Activated CD4-positive, alpha-beta T cell treated with anti-CD3 and anti-CD28 coated beads, Interleukin-2, amount 10 ng/mL, durations not matched to agents 7 days and 5 days (primary cell): ENCODE results near the gene FAM149A. TPM values are rescaled to one million over a fixed set of nuclear protein-coding genes. Genes with fewer than 3 reads are reported as not detected.

Source experiments
- CTCF ChIA-PET: fragments of 350-600 bp; sonication (Branson Sonifier 250); formaldehyde crosslinking; loops from one replicate; lab custom pipeline; 2021; ENCODE audit warnings: antibody characterized with exemption; lab: Charles Lee
- POLR2A ChIA-PET: fragments of 350-600 bp; sonication (Branson Sonifier 250); formaldehyde crosslinking; loops from one replicate; lab custom pipeline; 2021; ENCODE audit warnings: antibody characterized with exemption; lab: Charles Lee
- DNase-seq: peaks from one replicate; pipeline ENCODE4 v3.0.0-alpha.2; 2020
- H3K27ac Mint-ChIP-seq: one replicate; pipeline ENCODE4 v1.8.0; 2021; ENCODE audit warnings: mild to moderate bottlenecking, moderate library complexity, mixed read lengths
- H3K27me3 Mint-ChIP-seq: one replicate; pipeline ENCODE4 v1.8.0; 2021; ENCODE audit warnings: mixed read lengths
- H3K36me3 Mint-ChIP-seq: one replicate; pipeline ENCODE4 v1.8.0; 2021; ENCODE audit warnings: low read depth, mixed read lengths
- H3K4me1 Mint-ChIP-seq: one replicate; pipeline ENCODE4 v1.8.0; 2021; ENCODE audit warnings: mixed read lengths
- H3K4me3 Mint-ChIP-seq: one replicate; pipeline ENCODE4 v1.8.0; 2021; ENCODE audit warnings: mild to moderate bottlenecking, moderate library complexity, mixed read lengths
- H3K9me3 Mint-ChIP-seq: one replicate; pipeline ENCODE4 v1.8.0; 2021; ENCODE audit warnings: mixed read lengths
- total RNA-seq, 2 experiments: library from RNA; stranded (reverse); gene quantifications; one replicate each; pipeline ENCODE4 v1.2.3, GENCODE V29; 2021

The FAM149A gene
- total RNA-seq, 2 experiments from 2014 or later, result 0.50 to 0.71 TPM

GRCh38 chr4:186118582-186118981 lies 14.1 kb downstream of the FAM149A start:
- Mint-ChIP-seq H3K27ac (no peak overlapping the region), H3K4me3 (no peak overlapping the region), H3K27me3 (peaks cover 19% of the 10 kb centered on the region), H3K36me3 (no peaks in the 10 kb centered on the region), H3K9me3 (no peaks in the 10 kb centered on the region), H3K4me1 (no peaks in the 10 kb centered on the region)
- DNase-seq, result no peak
- ChIA-PET CTCF (no interaction called here), POLR2A (no interaction called here)

- H3K27me3 Mint-ChIP-seq, result peaks cover 19% of the 10 kb centered on the region
- no peaks in the 10 kb centered on the region for H3K4me1 Mint-ChIP-seq
- no peak overlapping the region for H3K27ac Mint-ChIP-seq
- ChIA-PET CTCF (no interaction called here), POLR2A (no interaction called here)
- no peaks in the 10 kb centered on the region for H3K36me3 Mint-ChIP-seq
- no peak for DNase-seq
- H3K4me3 Mint-ChIP-seq, result no peak overlapping the region
- H3K9me3 Mint-ChIP-seq, result no peaks in the 10 kb centered on the region
Observed at GRCh38 chr4:186121057-186121456, 16.6 kb downstream of the FAM149A start.

GRCh38 chr4:186128842-186129241 lies 24.3 kb downstream of the FAM149A start:
- Mint-ChIP-seq H3K36me3 (no peaks in the 10 kb centered on the region), H3K27me3 (no peaks in the 10 kb centered on the region), H3K4me3 (no peak overlapping the region), H3K9me3 (no peaks in the 10 kb centered on the region), H3K4me1 (peaks cover 12% of the 10 kb centered on the region), H3K27ac (no peak overlapping the region)
- ChIA-PET CTCF (no interaction called here), POLR2A (no interaction called here)
- DNase-seq, result no peak

- DNase-seq, result no peak
- H3K36me3 Mint-ChIP-seq, result no peaks in the 10 kb centered on the region
- no peaks in the 10 kb centered on the region for H3K27me3 Mint-ChIP-seq
- H3K9me3 Mint-ChIP-seq, result no peaks in the 10 kb centered on the region
- ChIA-PET POLR2A (no interaction called here), CTCF (no interaction called here)
- H3K4me1 Mint-ChIP-seq, result peaks cover 23% of the 10 kb centered on the region
- no peak overlapping the region for H3K27ac Mint-ChIP-seq
- H3K4me3 Mint-ChIP-seq, result no peak overlapping the region
Observed at GRCh38 chr4:186131935-186132334, 27.4 kb downstream of the FAM149A start.

- Mint-ChIP-seq H3K4me3 (no peak overlapping the region), H3K4me1 (peaks cover 23% of the 10 kb centered on the region), H3K27ac (no peak overlapping the region), H3K36me3 (no peaks in the 10 kb centered on the region), H3K9me3 (no peaks in the 10 kb centered on the region), H3K27me3 (no peaks in the 10 kb centered on the region)
- no peak for DNase-seq
- ChIA-PET CTCF (no interaction called here), POLR2A (no interaction called here)
Observed at GRCh38 chr4:186132577-186133242, 28.2 kb downstream of the FAM149A start.

- Mint-ChIP-seq H3K27ac (no peak overlapping the region), H3K36me3 (no peaks in the 10 kb centered on the region), H3K27me3 (no peaks in the 10 kb centered on the region), H3K9me3 (no peaks in the 10 kb centered on the region), H3K4me1 (peaks cover 23% of the 10 kb centered on the region), H3K4me3 (no peak overlapping the region)
- no peak for DNase-seq
- CTCF ChIA-PET, result no interaction called here
- POLR2A ChIA-PET, result no interaction called here
Observed at GRCh38 chr4:186134257-186134656, 29.8 kb downstream of the FAM149A start.

GRCh38 chr4:186134861-186135260 lies 30.4 kb downstream of the FAM149A start:
- no peak for DNase-seq
- CTCF ChIA-PET, result interaction anchor here (0.6 kb wide), 1 partner anchor 38 kb away, joined by 3 read pairs; no protein-coding TSS in a partner anchor
- POLR2A ChIA-PET, result no interaction called here
- peaks cover 23% of the 10 kb centered on the region for H3K4me1 Mint-ChIP-seq
- H3K36me3 Mint-ChIP-seq, result no peaks in the 10 kb centered on the region
- no peaks in the 10 kb centered on the region for H3K9me3 Mint-ChIP-seq
- no peak overlapping the region for H3K4me3 Mint-ChIP-seq
- H3K27me3 Mint-ChIP-seq, result no peaks in the 10 kb centered on the region
- H3K27ac Mint-ChIP-seq, result no peak overlapping the region

- CTCF ChIA-PET, result interaction anchor here (0.6 to 1.8 kb wide), 5 partner anchors 11 to 197 kb away, joined by 3 to 4 read pairs (median 3); no protein-coding TSS in a partner anchor
- Mint-ChIP-seq H3K36me3 (no peaks in the 10 kb centered on the region), H3K27me3 (no peaks in the 10 kb centered on the region), H3K27ac (no peak overlapping the region), H3K4me1 (peaks cover 23% of the 10 kb centered on the region), H3K4me3 (no peak overlapping the region), H3K9me3 (no peaks in the 10 kb centered on the region)
- POLR2A ChIA-PET, result no interaction called here
- DNase-seq, result no peak
Observed at GRCh38 chr4:186137196-186137794, 32.8 kb downstream of the FAM149A start.

GRCh38 chr4:186144198-186144945 lies 39.9 kb downstream of the FAM149A start:
- POLR2A ChIA-PET, result no interaction called here
- Mint-ChIP-seq H3K36me3 (no peaks in the 10 kb centered on the region), H3K4me1 (peaks cover 12% of the 10 kb centered on the region), H3K4me3 (peak overlapping the region; percentile 72), H3K27me3 (peaks cover 39% of the 10 kb centered on the region), H3K9me3 (no peaks in the 10 kb centered on the region), H3K27ac (peak overlapping the region; percentile 50)
- DNase-seq, result no peak
- CTCF ChIA-PET, result interaction anchor here (1.1 kb wide), 1 partner anchor 9 kb away, joined by 3 read pairs; no protein-coding TSS in a partner anchor

- no peak for DNase-seq
- CTCF ChIA-PET, result interaction anchor here (1.1 kb wide), 1 partner anchor 9 kb away, joined by 3 read pairs; no protein-coding TSS in a partner anchor
- Mint-ChIP-seq H3K4me1 (peaks cover 12% of the 10 kb centered on the region), H3K4me3 (peak overlapping the region; percentile 65), H3K9me3 (no peaks in the 10 kb centered on the region), H3K27ac (no peak overlapping the region), H3K27me3 (peaks cover 39% of the 10 kb centered on the region), H3K36me3 (no peaks in the 10 kb centered on the region)
- POLR2A ChIA-PET, result no interaction called here
Observed at GRCh38 chr4:186144946-186145569, 40.6 kb downstream of the FAM149A start.

GRCh38 chr4:186146458-186146857 lies 42.0 kb downstream of the FAM149A start:
- Mint-ChIP-seq H3K27ac (no peak overlapping the region), H3K9me3 (no peaks in the 10 kb centered on the region), H3K4me1 (peaks cover 12% of the 10 kb centered on the region), H3K27me3 (peaks cover 39% of the 10 kb centered on the region), H3K36me3 (no peaks in the 10 kb centered on the region), H3K4me3 (no peak overlapping the region)
- ChIA-PET CTCF (interaction anchor here (0.8 kb wide), 1 partner anchor 545 kb away, joined by 3 read pairs; no protein-coding TSS in a partner anchor), POLR2A (no interaction called here)
- no peak for DNase-seq

GRCh38 chr4:186148336-186148975 lies 44.0 kb downstream of the FAM149A start:
- H3K27me3 Mint-ChIP-seq, result peaks cover 37% of the 10 kb centered on the region
- no peaks in the 10 kb centered on the region for H3K36me3 Mint-ChIP-seq
- CTCF ChIA-PET, result no interaction called here
- H3K4me1 Mint-ChIP-seq, result peaks cover 12% of the 10 kb centered on the region
- H3K9me3 Mint-ChIP-seq, result no peaks in the 10 kb centered on the region
- POLR2A ChIA-PET, result no interaction called here
- H3K27ac Mint-ChIP-seq, result no peak overlapping the region
- no peak for DNase-seq
- H3K4me3 Mint-ChIP-seq, result no peak overlapping the region
